ENCODE results near the gene TRIM16.
"Not testable (repeated sequence)": the region's sequence is repeated elsewhere in the genome, so short reads cannot be mapped to it uniquely, and the experiment has no call there.

TRIM16 gene

DNA sequence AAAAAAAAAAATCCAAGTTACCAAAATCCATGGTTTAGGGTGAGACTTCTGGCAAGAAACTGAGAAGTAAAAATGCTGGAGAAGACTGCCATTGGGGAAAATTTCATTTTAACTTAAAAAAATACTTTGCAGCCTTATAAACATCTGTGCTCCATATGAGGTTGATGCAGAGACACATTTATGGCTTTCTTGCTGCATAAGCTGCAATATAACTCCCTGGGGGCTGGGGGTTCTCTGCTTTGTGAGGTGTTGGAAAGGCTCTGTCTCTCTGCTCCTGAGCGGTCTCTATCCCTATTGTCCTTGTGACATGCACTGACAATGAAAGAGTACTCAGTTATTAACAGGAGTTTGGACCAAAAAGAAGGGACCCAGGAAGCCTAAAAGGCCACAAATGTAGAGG lies 71.0 kb downstream of the TRIM16 start:
- DNase-seq: not testable (repeated sequence)

GRCh38 chr17:15592960-15593359 lies 91.2 kb downstream of the TRIM16 start:
- DNase-seq: not testable (repeated sequence)

GRCh38 chr17:15591986-15592385 lies 92.1 kb downstream of the TRIM16 start:
- not testable (repeated sequence) for DNase-seq

DNA sequence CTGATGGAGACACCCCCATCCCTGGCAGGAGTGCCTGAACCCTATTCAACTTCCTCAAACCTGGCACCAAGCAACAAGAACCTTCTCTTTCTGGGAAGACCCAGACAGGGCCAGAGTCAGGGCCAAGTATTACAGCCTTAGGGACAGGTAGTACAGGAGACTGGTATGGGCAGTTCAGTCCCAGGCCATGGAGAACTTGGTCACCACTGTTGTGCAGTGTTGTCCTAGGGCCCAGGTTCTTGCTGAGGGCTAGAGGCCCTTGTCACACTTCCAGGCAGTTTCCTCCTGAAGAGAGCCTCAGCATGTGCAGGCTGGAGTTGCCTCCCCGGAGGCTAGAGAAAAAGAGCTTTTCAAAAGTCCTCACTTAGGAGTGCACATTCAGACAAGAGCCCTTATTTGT lies 93.3 kb downstream of the TRIM16 start:
- not testable (repeated sequence) for DNase-seq

GRCh38 chr17:15589544-15590536 lies 94.3 kb downstream of the TRIM16 start:
- not testable (repeated sequence) for DNase-seq

DNA sequence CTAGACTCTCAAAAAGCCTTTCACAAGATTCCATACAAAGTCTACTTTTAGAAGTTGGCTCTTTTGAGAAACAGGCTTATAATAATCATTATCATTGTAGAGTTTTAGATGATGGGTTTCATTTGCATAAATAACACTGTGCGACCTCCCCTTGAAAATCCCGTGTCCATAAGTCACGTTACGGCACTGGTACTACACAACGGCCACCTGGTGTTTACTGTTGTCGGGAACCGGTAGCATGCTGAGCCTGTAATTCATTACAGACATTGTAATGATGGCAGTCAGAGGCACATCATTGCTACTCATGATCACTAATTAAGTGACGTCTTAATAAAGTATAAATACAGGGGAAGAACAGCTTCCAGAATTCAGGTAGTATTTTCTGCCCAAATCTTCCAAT lies 96.1 kb downstream of the TRIM16 start:
- not testable (repeated sequence) for DNase-seq

DNA sequence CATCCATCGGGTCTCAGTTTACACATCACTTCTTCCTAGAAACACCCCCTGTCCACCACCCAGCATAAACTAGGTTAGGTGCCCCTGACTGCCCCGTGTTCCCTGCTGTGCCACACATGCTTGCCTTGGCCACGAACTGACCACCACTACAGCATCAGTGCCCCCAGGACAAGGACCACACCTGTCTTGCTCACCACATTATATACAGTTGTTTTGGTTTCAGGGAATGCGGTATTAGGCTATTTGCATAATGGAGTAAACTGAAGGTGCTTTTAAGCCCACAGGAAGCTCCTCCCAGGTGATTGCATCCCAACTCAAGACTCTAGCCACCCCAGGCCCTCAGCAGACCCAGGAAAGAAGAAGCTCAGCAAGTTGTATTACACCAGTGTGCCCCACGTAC lies 100.8 kb downstream of the TRIM16 start:
- not testable (repeated sequence) for DNase-seq

- DNase-seq: not testable (repeated sequence)
Observed at GRCh38 chr17:15581462-15581861, 102.6 kb downstream of the TRIM16 start.
